MCF 10A (cell line): ENCODE results near the gene HDGF. TPM values are rescaled to one million over a fixed set of nuclear protein-coding genes. Genes with fewer than 3 reads are reported as not detected.
A peak's percentile ranks its signal among the peaks of the same experiment; 100 is the strongest.

Experiments used
- BruUV-seq: library from RNA; stranded (reverse); fragments of 400-500 nt; replicated peaks from 2 replicates; lab custom pipeline; 2021; lab: Mats Ljungman, UMichigan
- CTCF ChIA-PET: fragments of 300-600 bp; sonication (Branson Sonifier 250); formaldehyde crosslinking; extraction: SDS; loops from one replicate; lab custom pipeline; 2021; ENCODE audit warnings: antibody characterized with exemption, inconsistent platforms; lab: Yijun Ruan, JAX
- POLR2A ChIA-PET: fragments of 300-600, 350-650 bp; sonication (Branson Sonifier 250); formaldehyde crosslinking; extraction: SDS; loops from one replicate; lab custom pipeline; 2020; ENCODE audit warnings: antibody characterized with exemption, inconsistent platforms; lab: Yijun Ruan, JAX
- DNase-seq: peaks from one replicate; pipeline ENCODE4 v3.0.0-alpha.2; 2018; ENCODE audit not compliant: unreplicated experiment
- H3K27ac Mint-ChIP-seq: one replicate; pipeline ENCODE4 v1.8.0; 2022; ENCODE audit warnings: mild to moderate bottlenecking, low read depth, mixed read lengths; ENCODE audit not compliant: unreplicated experiment
- H3K27me3 Mint-ChIP-seq: one replicate; pipeline ENCODE4 v1.8.0; 2022; ENCODE audit warnings: mixed read lengths; ENCODE audit not compliant: insufficient read depth, unreplicated experiment
- H3K36me3 Mint-ChIP-seq: one replicate; pipeline ENCODE4 v1.8.0; 2022; ENCODE audit warnings: mild to moderate bottlenecking, moderate library complexity, mixed read lengths; ENCODE audit not compliant: insufficient read depth, unreplicated experiment
- H3K4me1 Mint-ChIP-seq: one replicate; pipeline ENCODE4 v1.8.0; 2022; ENCODE audit warnings: mixed read lengths; ENCODE audit not compliant: insufficient read depth, unreplicated experiment
- H3K4me3 Mint-ChIP-seq: one replicate; pipeline ENCODE4 v1.8.0; 2022; ENCODE audit warnings: mild to moderate bottlenecking, moderate library complexity, mixed read lengths; ENCODE audit not compliant: unreplicated experiment
- H3K9me3 Mint-ChIP-seq: one replicate; pipeline ENCODE4 v1.8.0; 2022; ENCODE audit warnings: mixed read lengths; ENCODE audit not compliant: unreplicated experiment
- intact Hi-C: fragments of 100-400 bp; cut with micrococcal nuclease; formaldehyde crosslinking; loops from 2 replicates; pipeline ENCODE4 v1.14.1; 2022
- total RNA-seq: library from RNA; stranded (reverse); gene quantifications from 2 replicates; pipeline ENCODE4 v1.2.3, GENCODE V29; 2022
- TF ChIP-seq, protein P1 (sequence below): fragments of 200-600 bp; IDR thresholded peaks from one replicate; pipeline ENCODE4 v1.8.0; 2022; ENCODE audit warnings: antibody characterized with exemption, mild to moderate bottlenecking; ENCODE audit not compliant: unreplicated experiment

HDGF gene
- total RNA-seq, 1 experiment from 2014 or later = 707 TPM

DNA sequence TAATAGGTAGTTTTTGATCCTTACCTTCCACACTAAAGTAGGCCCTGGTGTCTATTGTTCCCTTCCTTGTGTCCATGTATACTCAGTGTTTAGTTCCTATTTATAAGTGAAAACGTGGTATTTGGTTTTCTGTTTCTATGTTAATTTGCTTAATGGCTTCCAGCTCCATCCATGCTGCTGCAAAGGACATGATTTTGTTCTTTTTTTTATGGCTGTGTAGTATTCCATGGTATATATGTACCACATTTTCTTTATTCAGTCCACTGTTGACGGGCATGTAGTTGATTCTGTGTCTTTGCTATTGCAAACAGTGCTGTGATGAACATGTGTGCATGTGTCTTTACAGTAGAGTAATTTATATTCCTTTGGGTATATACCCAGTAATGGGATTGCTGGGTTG is 36.7 kb upstream of the HDGF start:
- no peak overlapping the region for H3K4me3 Mint-ChIP-seq
- TF ChIP-seq, protein P1, sequence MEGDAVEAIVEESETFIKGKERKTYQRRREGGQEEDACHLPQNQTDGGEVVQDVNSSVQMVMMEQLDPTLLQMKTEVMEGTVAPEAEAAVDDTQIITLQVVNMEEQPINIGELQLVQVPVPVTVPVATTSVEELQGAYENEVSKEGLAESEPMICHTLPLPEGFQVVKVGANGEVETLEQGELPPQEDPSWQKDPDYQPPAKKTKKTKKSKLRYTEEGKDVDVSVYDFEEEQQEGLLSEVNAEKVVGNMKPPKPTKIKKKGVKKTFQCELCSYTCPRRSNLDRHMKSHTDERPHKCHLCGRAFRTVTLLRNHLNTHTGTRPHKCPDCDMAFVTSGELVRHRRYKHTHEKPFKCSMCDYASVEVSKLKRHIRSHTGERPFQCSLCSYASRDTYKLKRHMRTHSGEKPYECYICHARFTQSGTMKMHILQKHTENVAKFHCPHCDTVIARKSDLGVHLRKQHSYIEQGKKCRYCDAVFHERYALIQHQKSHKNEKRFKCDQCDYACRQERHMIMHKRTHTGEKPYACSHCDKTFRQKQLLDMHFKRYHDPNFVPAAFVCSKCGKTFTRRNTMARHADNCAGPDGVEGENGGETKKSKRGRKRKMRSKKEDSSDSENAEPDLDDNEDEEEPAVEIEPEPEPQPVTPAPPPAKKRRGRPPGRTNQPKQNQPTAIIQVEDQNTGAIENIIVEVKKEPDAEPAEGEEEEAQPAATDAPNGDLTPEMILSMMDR = no peak
- H3K27ac Mint-ChIP-seq = no peak overlapping the region
- no TSS peak for BruUV-seq
- intact Hi-C loops = no loop called here
- peaks cover 94% of the 10 kb centered on the region for H3K36me3 Mint-ChIP-seq
- H3K4me1 Mint-ChIP-seq = no peaks in the 10 kb centered on the region
- ChIA-PET CTCF (interaction anchor here (0.6 to 15.6 kb wide), 12 partner anchors 9 to 212 kb away, joined by 3 to 237 read pairs (median 3); partner anchors contain the start of gene PEAR1), POLR2A (no interaction called here)
- H3K9me3 Mint-ChIP-seq = no peaks in the 10 kb centered on the region
- H3K27me3 Mint-ChIP-seq = no peaks in the 10 kb centered on the region
- no peak for DNase-seq

DNA sequence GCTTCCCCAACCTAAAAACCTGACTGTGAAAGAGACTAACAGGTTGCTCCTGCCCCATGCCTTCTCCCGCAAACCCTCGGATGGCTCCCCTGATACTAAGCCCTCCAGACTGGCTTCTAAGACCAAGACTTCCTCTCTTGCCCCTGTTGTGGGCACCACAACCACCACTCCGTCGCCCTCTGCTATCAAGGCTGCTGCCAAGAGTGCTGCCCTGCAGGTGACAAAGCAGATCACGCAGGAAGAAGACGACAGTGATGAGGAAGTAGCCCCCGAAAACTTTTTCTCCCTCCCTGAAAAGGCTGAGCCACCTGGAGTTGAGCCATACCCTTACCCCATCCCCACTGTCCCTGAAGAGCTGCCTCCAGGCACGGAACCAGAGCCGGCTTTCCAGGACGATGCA is 35.2 kb upstream of the HDGF start:
- TSS peak; percentile 27 for BruUV-seq
- TF ChIP-seq, protein P1 = no peak

DNA sequence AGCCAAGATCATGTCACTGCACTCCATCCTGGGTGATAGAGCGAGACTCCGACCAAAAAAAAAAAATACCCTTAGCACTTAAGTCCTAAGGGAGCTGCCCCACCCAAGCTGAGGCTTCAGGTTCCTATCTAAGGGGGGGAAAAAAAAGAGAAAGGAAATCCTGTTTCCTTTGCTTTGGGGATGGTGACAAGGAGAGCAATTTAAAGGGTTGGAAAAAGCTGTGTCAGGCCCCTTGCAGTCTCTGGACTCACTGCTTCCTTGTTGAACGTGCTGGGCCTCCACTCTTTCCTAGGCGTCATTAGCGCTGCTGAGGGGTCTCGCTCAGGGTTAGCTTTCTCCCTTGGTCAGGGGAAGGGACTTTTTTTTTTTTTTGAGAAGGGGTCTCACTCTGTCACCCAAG is 34.0 kb upstream of the HDGF start:
- peaks cover 14% of the 10 kb centered on the region for H3K4me1 Mint-ChIP-seq
- intact Hi-C loops = no loop called here
- H3K4me3 Mint-ChIP-seq = no peak overlapping the region
- H3K9me3 Mint-ChIP-seq = no peaks in the 10 kb centered on the region
- peaks cover 97% of the 10 kb centered on the region for H3K36me3 Mint-ChIP-seq
- ChIA-PET POLR2A (interaction anchor here (0.7 to 2.6 kb wide), 5 partner anchors 9 to 57 kb away, joined by 3 to 12 read pairs (median 3); partner anchors contain the start of genes ISG20L2, METTL25B and PRCC), CTCF (interaction anchor here (0.6 to 3.4 kb wide), 13 partner anchors 12 to 268 kb away, joined by 3 to 22 read pairs (median 5); partner anchors contain the start of gene INSRR)
- no peak for DNase-seq
- TF ChIP-seq, protein P1 = no peak
- BruUV-seq = no TSS peak
- H3K27me3 Mint-ChIP-seq = no peaks in the 10 kb centered on the region
- no peak overlapping the region for H3K27ac Mint-ChIP-seq

More for the DNA sequence above, 35.2 kb upstream of the HDGF start:
- Mint-ChIP-seq H3K27me3 (no peaks in the 10 kb centered on the region), H3K36me3 (peaks cover 94% of the 10 kb centered on the region), H3K27ac (no peak overlapping the region), H3K4me3 (no peak overlapping the region), H3K4me1 (peaks cover 5% of the 10 kb centered on the region), H3K9me3 (no peaks in the 10 kb centered on the region)
- DNase-seq = no peak
- ChIA-PET CTCF (interaction anchor here (0.6 to 3.1 kb wide), 4 partner anchors 11 to 369 kb away, joined by 3 to 22 read pairs (median 4); no protein-coding TSS in a partner anchor), POLR2A (interaction anchor here (1.8 to 2.6 kb wide), 2 partner anchors 47 to 58 kb away, joined by 3 to 8 read pairs; partner anchors contain the start of genes ISG20L2 and METTL25B)
- intact Hi-C loops = no loop called here

DNA sequence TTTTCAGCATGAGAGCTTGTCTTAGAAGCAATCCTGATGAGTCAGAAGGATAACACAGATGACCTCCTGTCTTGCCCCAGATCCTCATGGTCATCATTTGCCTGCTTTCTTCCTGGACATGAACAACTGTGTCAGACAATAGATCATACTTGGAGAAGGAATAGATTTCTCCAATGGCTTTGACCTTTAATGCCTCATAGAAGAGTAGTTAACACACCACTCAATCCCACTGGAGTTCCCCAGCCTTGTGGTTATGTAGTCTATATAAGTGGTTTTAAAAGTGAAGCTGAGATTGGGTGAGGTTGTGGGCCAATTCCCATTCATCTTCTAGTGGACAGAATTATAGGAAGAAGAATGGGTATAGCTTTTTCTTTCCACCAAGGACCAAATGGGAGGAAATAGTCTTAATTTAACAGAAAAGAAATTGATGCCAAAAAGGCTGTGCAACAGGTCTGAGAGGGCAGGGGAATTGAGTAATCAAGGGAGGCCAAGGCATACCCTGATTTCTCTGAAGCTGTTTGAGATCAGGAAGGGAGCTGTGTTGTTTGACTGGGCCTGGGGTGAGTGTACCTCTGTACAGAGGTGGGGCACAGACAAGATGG is 30.2 kb upstream of the HDGF start:
- no peak for DNase-seq
- intact Hi-C loops = no loop called here
- CTCF ChIA-PET = interaction anchor here (0.6 to 3.6 kb wide), 21 partner anchors 9 to 557 kb away, joined by 3 to 28 read pairs (median 5); partner anchors contain the start of genes INSRR and NTRK1
- Mint-ChIP-seq H3K9me3 (no peaks in the 10 kb centered on the region), H3K27me3 (no peaks in the 10 kb centered on the region), H3K36me3 (peaks cover 86% of the 10 kb centered on the region), H3K4me1 (peaks cover 28% of the 10 kb centered on the region), H3K27ac (peak overlapping the region; percentile 66), H3K4me3 (no peak overlapping the region)
- no TSS peak for BruUV-seq
- TF ChIP-seq, protein P1 = no peak
- POLR2A ChIA-PET = interaction anchor here (0.7 to 2.0 kb wide), 8 partner anchors 9 to 121 kb away, joined by 3 to 22 read pairs (median 6); partner anchors contain the start of genes ISG20L2, METTL25B, MRPL24 and PRCC
